RWPE1 (cell line): Measurements from ENCODE around the gene DOP1B.

Experiments used
- CTCF ChIA-PET: fragments of 350-600 bp; sonication (Branson Sonifier 250); formaldehyde crosslinking; extraction: SDS; loops from one replicate; lab custom pipeline; 2021; lab: Yijun Ruan, JAX
- POLR2A ChIA-PET: fragments of 400-600 bp; formaldehyde crosslinking; extraction: SDS; loops from one replicate; lab custom pipeline; 2020; ENCODE audit warnings: antibody characterized with exemption; ENCODE audit not compliant: low non-redundant PET; lab: Yijun Ruan, JAX
- DNase-seq: peaks from one replicate; pipeline ENCODE4 v3.0.0; 2012; ENCODE audit warnings: low spot score
- H3K27ac ChIP-seq: fragments of 450-650 bp; 2 replicates; pipeline ENCODE4 v1.5.1; 2017
- TF ChIP-seq, protein P1 (sequence below): fragments of 450-650 bp; conservative IDR thresholded peaks from 2 replicates; pipeline ENCODE4 v1.5.1; 2017; ENCODE audit warnings: low read depth, mild to moderate bottlenecking

DOP1B gene

GRCh38 chr21:36186506-36187399 is 30.1 kb downstream of the DOP1B start:
- POLR2A ChIA-PET, result no interaction called here
- no peak overlapping the region for H3K27ac ChIP-seq
- CTCF ChIA-PET, result no interaction called here
- DNase-seq, result no peak
- TF ChIP-seq, protein P1, sequence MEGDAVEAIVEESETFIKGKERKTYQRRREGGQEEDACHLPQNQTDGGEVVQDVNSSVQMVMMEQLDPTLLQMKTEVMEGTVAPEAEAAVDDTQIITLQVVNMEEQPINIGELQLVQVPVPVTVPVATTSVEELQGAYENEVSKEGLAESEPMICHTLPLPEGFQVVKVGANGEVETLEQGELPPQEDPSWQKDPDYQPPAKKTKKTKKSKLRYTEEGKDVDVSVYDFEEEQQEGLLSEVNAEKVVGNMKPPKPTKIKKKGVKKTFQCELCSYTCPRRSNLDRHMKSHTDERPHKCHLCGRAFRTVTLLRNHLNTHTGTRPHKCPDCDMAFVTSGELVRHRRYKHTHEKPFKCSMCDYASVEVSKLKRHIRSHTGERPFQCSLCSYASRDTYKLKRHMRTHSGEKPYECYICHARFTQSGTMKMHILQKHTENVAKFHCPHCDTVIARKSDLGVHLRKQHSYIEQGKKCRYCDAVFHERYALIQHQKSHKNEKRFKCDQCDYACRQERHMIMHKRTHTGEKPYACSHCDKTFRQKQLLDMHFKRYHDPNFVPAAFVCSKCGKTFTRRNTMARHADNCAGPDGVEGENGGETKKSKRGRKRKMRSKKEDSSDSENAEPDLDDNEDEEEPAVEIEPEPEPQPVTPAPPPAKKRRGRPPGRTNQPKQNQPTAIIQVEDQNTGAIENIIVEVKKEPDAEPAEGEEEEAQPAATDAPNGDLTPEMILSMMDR, result no peak

GRCh38 chr21:36188081-36188681 is 31.6 kb downstream of the DOP1B start:
- ChIA-PET POLR2A (interaction anchor here (0.6 kb wide), 1 partner anchor 15 kb away, joined by 4 read pairs; no protein-coding TSS in a partner anchor), CTCF (no interaction called here)
- no peak for DNase-seq
- TF ChIP-seq, protein P1, result no peak
- no peak overlapping the region for H3K27ac ChIP-seq

DNA sequence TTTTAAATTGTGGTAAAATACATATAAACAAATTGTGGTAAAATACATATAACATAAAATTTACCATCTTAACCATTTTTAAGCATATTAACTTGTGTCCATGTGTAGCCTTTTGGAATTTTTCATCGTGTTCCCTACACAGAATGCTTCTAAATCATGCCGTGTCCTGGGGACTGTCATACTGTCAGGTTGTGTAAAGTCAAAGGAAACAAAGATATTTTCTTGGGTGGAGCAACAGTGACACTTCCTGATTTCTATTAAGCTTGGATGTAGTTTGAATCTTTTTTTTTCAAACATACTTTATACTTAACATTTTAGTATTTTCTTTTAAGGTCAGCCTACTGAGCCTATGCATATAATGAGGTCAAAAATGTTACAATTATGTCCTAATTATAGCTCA is 32.3 kb downstream of the DOP1B start:
- ChIA-PET CTCF (no interaction called here), POLR2A (interaction anchor here (0.6 kb wide), 1 partner anchor 15 kb away, joined by 3 read pairs; no protein-coding TSS in a partner anchor)
- H3K27ac ChIP-seq, result no peak overlapping the region
- TF ChIP-seq, protein P1, result no peak
- no peak for DNase-seq

DNA sequence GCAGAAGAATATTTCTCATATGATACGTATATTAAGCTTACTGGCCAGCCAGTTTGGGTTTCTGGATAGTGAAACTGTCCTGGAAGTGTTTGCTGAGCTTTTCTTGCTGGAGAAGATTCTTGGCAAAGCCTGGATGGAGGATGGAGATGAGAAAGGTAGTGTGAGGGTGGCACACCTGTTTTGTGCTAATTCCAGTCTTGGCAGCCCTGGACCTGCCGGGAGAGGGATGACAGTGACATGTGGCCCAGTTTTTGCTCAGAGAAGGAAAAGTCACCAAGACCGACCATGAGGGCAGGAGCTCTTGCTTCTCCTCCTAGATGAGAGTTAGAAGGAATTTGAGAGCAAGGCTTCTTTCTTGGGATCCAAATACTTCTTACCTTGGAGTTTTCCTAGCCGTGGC is 34.1 kb downstream of the DOP1B start:
- DNase-seq, result no peak
- POLR2A ChIA-PET, result interaction anchor here (0.7 kb wide), 1 partner anchor 41 kb away, joined by 3 read pairs; no protein-coding TSS in a partner anchor
- CTCF ChIA-PET, result no interaction called here
- H3K27ac ChIP-seq, result no peak overlapping the region
- TF ChIP-seq, protein P1, result no peak

DNA sequence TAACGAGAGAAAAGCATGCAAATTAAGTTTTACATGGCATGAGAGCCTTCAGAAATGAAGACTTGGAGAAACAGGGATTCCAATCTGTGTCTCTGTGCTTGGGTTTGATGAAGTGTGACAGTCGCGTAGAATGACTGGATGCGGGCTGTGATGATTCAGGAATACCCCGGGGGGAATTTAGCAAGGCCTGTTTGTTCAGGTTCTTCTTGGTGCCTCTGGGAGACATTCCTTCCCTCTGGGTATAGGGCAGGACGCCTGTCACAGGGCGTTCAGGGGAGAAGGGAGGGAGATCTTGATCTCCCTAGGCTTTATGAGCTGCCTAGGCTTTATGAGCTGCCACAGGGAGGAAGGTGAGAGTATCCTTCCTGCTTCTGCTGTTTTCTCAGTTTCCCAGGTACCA is 36.6 kb downstream of the DOP1B start:
- CTCF ChIA-PET, result interaction anchor here (0.7 kb wide), 2 partner anchors 9 to 771 kb away, joined by 3 read pairs; no protein-coding TSS in a partner anchor

GRCh38 chr21:36194024-36194423 is 37.4 kb downstream of the DOP1B start:
- ChIA-PET CTCF (no interaction called here), POLR2A (no interaction called here)
- no peak overlapping the region for H3K27ac ChIP-seq
- TF ChIP-seq, protein P1, result no peak
- DNase-seq, result no peak

More for the DNA sequence above, 36.6 kb downstream of the DOP1B start:
- peak; percentile 36 for DNase-seq
- TF ChIP-seq, protein P1, result no peak
- POLR2A ChIA-PET, result no interaction called here
- H3K27ac ChIP-seq, result no peak overlapping the region
